NCI-H1092 treated with DMSO at 0.1 percent for 48 hours (cell line): ENCODE data around the gene IRX5.
A peak's percentile ranks its signal among the peaks of the same experiment; 100 is the strongest.

ENCODE experiments used
- DNase-seq: peaks from one replicate; lab custom pipeline; 2025; lab: John Stamatoyannopoulos, UW

IRX5 gene

GRCh38 chr16:54930005-54930868, at the start of gene IRX5:
TSS of gene IRX5 (plus strand) at chr16:54930865. CDS start at chr16:54931199, 334 bp downstream.
- DNase-seq, result peak; percentile 97

GRCh38 chr16:54882556-54882955, 48.1 kb upstream of the IRX5 start:
- DNase-seq, result no peak

- no peak for DNase-seq
Measured at GRCh38 chr16:54883358-54883757, 47.3 kb upstream of the IRX5 start.

- no peak for DNase-seq
Measured at GRCh38 chr16:54886078-54886477, 44.6 kb upstream of the IRX5 start.

GRCh38 chr16:54890381-54890780, 40.3 kb upstream of the IRX5 start:
- DNase-seq, result no peak

- no peak for DNase-seq
Measured at GRCh38 chr16:54891346-54891745, 39.3 kb upstream of the IRX5 start.

- no peak for DNase-seq
Measured at GRCh38 chr16:54892981-54893380, 37.7 kb upstream of the IRX5 start.

GRCh38 chr16:54897930-54898329, 32.7 kb upstream of the IRX5 start:
- no peak for DNase-seq

GRCh38 chr16:54901606-54902005, 29.1 kb upstream of the IRX5 start:
- no peak for DNase-seq

- DNase-seq, result no peak
Measured at GRCh38 chr16:54903047-54903446, 27.6 kb upstream of the IRX5 start.

GRCh38 chr16:54911079-54911478, 19.6 kb upstream of the IRX5 start:
- no peak for DNase-seq

GRCh38 chr16:54912720-54913119, 17.9 kb upstream of the IRX5 start:
- DNase-seq, result no peak

GRCh38 chr16:54921206-54921824, 9.3 kb upstream of the IRX5 start:
- DNase-seq, result peak; percentile 61

GRCh38 chr16:54923055-54923473, 7.6 kb upstream of the IRX5 start:
- DNase-seq, result no peak

- no peak for DNase-seq
Measured at GRCh38 chr16:54923988-54924387, 6.7 kb upstream of the IRX5 start.

GRCh38 chr16:54926166-54926838, 4.4 kb upstream of the IRX5 start:
- peak; percentile 16 for DNase-seq

GRCh38 chr16:54927125-54928015, 3.3 kb upstream of the IRX5 start:
- peak; percentile 73 for DNase-seq

- no peak for DNase-seq
Measured at GRCh38 chr16:54928016-54928356, 2.7 kb upstream of the IRX5 start.

GRCh38 chr16:54928411-54929089, 2.1 kb upstream of the IRX5 start:
- peak; percentile 76 for DNase-seq

GRCh38 chr16:54929090-54930004, 1.3 kb upstream of the IRX5 start:
- DNase-seq, result peak; percentile 99

- no peak for DNase-seq
Measured at GRCh38 chr16:54930869-54931119, 129 bp downstream of the IRX5 start.
